SJSA1 (cell line): Measurements from ENCODE around the gene BLCAP. TPM values are rescaled to one million over a fixed set of nuclear protein-coding genes. Genes with fewer than 3 reads are reported as not detected.
A peak's percentile ranks its signal among the peaks of the same experiment; 100 is the strongest.
"Not testable (repeated sequence)": the region's sequence is repeated elsewhere in the genome, so short reads cannot be mapped to it uniquely, and the experiment has no call there.

ENCODE experiments used
- DNase-seq, 2 experiments: peaks; one replicate each; pipeline ENCODE4 v3.0.0-alpha.2; 2015 to 2020; ENCODE audit warnings: low spot score in 2 of 2, low read depth in 1 of 2
- H3K27ac ChIP-seq: fragments of 250-450 bp; sonication (Bioruptor Pico); 2 replicates; pipeline ENCODE4 v1.5.1; 2020; ENCODE audit warnings: mild to moderate bottlenecking, moderate library complexity
- H3K27me3 ChIP-seq: fragments of 250-450 bp; sonication (Bioruptor Pico); replicated peaks from 2 replicates; pipeline ENCODE4 v1.5.1; 2020; ENCODE audit warnings: mild to moderate bottlenecking, moderate library complexity
- H3K36me3 ChIP-seq: fragments of 250-450 bp; sonication (Bioruptor Pico); 2 replicates; pipeline ENCODE4 v1.5.1; 2020; ENCODE audit warnings: mild to moderate bottlenecking
- H3K4me1 ChIP-seq: fragments of 250-450 bp; sonication (Bioruptor Pico); replicated peaks from 2 replicates; pipeline ENCODE4 v1.6.1; 2021; ENCODE audit warnings: mild to moderate bottlenecking
- H3K4me3 ChIP-seq: fragments of 250-450 bp; sonication (Bioruptor Pico); 2 replicates; pipeline ENCODE4 v1.5.1; 2020; ENCODE audit warnings: mild to moderate bottlenecking
- H3K9me3 ChIP-seq: fragments of 250-450 bp; sonication (Bioruptor Pico); replicated peaks from 2 replicates; pipeline ENCODE4 v1.5.1; 2020; ENCODE audit warnings: mild to moderate bottlenecking
- total RNA-seq: library from RNA; depleted of rRNA; stranded (reverse); fragments of >200 nt; shearing (Covaris generic); gene quantifications from 2 replicates; pipeline ENCODE4 v1.2.3, GENCODE V29; 2014

The BLCAP gene
- total RNA-seq, 1 experiment from 2014 or later, result 102 TPM

DNA sequence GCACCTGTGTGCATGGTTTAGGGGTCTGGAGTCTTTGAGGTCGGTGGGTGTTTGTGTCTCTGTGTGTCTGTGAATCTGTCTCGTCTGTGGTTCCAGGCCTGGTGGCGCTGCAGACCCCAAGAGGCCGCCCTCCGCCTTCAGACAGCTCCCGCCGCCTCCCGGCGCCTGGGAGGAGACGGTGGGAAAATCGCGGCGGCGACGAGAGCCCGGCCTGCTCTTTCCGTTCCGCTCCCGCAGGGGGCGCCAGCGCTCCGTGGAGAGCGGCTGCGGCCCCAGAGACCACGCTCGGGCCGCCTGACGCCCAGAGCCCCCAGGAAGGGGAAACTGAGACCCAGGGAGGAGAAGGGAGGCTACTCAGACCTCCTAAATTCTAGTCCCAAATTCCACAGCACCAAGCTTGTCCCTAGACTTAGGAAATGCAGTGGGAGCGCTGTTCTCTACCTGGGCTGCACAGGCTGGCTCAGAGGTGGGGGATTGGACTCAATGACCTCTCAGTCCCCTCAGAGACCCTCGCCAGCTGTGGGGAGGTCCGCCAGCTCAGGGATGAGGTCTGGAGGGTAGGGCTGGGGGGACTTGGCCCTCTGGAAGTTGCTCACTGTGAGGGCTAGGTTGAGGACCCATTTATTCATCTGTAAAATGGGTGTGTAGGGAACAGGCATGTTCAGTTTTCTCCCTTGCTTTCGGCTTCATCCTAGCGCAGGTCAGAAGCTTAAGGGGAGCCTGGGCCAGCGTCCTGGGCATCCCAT lies 36.9 kb upstream of the BLCAP start:
- Histone ChIP-seq H3K4me1 (peaks cover 6% of the 10 kb centered on the region; the same call in 1 of the 2 replicates), H3K27ac (no peak overlapping the region), H3K9me3 (no peaks in the 10 kb centered on the region), H3K4me3 (no peak overlapping the region), H3K36me3 (no peaks in the 10 kb centered on the region), H3K27me3 (peaks cover 58% of the 10 kb centered on the region)
- DNase-seq, result peak; percentile 52 to 61

DNA sequence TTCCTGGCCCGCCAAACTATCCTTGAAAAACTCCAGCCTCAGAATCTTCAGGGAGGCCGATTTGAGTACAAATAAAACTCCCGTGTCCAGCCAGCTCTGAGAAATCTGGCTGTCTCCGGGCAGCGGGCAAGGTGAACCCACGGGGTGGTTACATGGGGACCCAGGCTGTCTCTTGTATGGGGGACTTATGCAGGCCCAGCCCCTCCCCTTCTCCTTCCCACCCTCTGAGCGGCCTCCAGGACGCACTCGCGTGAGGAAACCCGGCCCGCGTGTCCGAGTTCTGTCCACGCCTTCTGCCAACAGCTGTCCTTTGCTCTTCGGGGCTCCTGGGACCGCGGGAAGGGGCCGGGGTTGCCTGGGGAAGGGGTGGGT lies 36.3 kb upstream of the BLCAP start:
- H3K36me3 ChIP-seq, result no peaks in the 10 kb centered on the region
- peak in 1 of 2 experiments; percentile 39 for DNase-seq
- no peak overlapping the region for H3K4me3 ChIP-seq
- peaks cover 52% of the 10 kb centered on the region for H3K27me3 ChIP-seq
- no peak overlapping the region for H3K27ac ChIP-seq
- no peaks in the 10 kb centered on the region for H3K9me3 ChIP-seq
- peaks cover 6% of the 10 kb centered on the region; the same call in 1 of the 2 replicates for H3K4me1 ChIP-seq

DNA sequence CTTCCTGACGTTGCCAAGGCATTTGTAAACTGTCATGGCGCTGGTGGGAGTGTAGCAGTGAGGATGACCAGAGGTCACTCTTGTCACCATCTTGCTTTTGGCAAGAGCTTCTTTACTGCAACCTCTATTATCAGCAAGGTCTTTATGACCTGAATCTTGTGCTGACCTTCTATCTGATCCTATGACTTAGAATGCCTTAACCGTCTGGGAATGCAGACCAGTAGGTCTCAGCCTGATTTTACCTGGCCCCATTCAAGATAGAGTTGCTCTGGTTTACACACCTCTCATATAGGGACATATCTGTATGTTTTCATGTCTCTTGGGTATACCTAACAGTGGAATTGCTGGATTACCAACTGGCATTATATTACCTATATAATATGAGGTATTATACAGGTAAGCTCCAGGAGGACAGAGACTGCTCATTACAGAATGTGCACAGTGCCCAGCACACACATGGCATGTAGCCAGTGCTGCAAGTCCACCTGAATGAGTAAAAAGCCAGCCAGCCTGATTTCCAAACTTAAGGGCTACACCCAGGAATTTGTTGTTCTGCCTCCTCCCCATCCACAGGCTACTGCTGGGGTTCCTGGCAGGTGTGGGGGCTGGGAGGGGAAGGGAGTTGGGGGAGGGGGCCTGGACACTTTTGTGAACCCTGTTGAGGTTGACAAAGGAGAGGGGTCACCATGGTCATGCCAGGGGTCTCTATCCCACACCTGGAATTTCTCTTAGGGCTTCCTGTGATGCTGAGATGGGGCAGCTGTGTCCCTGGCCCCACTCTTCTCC lies 35.2 kb upstream of the BLCAP start:
- Histone ChIP-seq H3K9me3 (no peaks in the 10 kb centered on the region), H3K36me3 (no peaks in the 10 kb centered on the region), H3K27ac (no peak overlapping the region), H3K27me3 (peaks cover 45% of the 10 kb centered on the region), H3K4me3 (no peak overlapping the region), H3K4me1 (peaks cover 6% of the 10 kb centered on the region; the same call in 1 of the 2 replicates)
- DNase-seq, result peak in 1 of 2 experiments; percentile 22

DNA sequence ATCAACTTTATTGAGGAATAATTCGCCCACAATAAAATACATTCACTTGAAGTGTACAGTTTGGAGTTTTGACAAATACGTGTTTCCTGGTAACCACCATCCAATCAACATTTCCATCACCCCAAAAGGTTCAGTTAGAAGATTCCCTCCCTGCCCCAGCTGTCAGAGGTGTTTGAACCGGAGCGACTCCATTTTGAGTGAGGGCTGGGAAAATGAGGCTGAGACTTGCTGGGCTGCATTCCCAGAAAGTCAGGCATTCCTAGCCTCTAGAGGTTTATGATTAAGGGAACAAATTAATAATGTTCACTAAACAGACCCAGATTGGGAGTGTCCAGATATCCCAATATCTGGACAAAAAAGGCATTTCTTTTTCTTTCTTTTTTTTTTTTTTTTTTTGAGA lies 33.0 kb upstream of the BLCAP start:
- Histone ChIP-seq H3K9me3 (no peaks in the 10 kb centered on the region), H3K36me3 (no peaks in the 10 kb centered on the region), H3K4me3 (no peak overlapping the region), H3K4me1 (peaks cover 6% of the 10 kb centered on the region; the same call in 1 of the 2 replicates), H3K27ac (no peak overlapping the region), H3K27me3 (peaks cover 37% of the 10 kb centered on the region)
- no peak for DNase-seq

DNA sequence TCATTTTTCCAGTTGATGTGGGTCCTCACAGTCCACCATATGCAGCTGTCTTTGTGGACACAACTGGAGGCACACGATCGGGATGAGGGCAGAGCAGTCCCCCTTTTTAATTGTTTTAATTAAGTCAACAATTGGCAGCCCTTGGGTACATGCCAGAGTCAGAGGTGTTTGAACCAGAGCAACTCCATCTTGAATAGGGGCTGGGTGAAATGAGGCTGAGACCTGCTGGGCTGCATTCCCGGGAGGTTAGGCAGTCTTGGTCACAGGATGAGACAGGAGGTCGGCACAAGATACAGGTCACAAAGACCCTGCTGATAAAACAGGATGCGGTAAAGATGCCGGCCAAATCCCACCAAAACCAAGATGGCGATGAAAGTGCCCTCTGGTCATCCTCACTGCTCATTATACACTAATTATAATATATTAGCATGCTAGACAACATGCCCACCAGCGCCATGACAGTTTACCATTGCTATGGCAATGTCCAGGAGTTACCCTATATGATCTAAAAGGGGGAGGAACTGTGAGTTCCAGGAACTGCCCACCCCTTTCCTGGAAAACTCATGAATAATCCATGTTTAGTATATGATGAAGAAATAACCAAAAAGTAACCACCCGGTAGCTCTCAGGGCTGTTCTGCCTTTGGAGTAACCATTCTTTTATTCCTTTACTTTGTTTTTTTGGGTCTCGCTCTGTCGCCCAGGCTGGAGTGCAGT lies 31.8 kb upstream of the BLCAP start:
- Histone ChIP-seq H3K27ac (no peak overlapping the region), H3K4me3 (no peak overlapping the region), H3K27me3 (peaks cover 26% of the 10 kb centered on the region), H3K36me3 (no peaks in the 10 kb centered on the region), H3K9me3 (no peaks in the 10 kb centered on the region), H3K4me1 (peaks cover 3% of the 10 kb centered on the region; the same call in 1 of the 2 replicates)
- no peak for DNase-seq

DNA sequence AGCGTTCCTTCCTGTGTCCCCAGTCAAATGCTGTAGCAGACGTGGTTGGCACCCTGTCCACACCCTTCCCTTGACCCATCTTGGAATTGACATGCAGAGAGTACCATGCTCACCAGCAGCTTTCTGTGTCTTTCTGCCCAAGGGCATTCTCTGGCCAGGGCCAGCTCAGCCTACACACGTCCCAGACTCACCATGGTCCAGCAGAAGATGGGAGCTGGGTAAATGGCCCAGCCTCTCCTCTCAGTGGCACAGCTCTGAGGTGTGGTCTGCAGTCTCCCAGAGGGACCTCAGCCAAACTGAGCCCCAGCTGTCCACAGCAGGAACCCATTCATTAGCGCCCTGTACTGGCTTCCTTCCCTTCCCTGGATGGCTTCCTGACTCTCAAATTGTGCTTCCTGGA lies 31.1 kb upstream of the BLCAP start:
- H3K27ac ChIP-seq, result no peak overlapping the region
- H3K27me3 ChIP-seq, result peaks cover 26% of the 10 kb centered on the region
- H3K4me3 ChIP-seq, result no peak overlapping the region
- no peaks in the 10 kb centered on the region for H3K9me3 ChIP-seq
- no peak for DNase-seq
- H3K36me3 ChIP-seq, result no peaks in the 10 kb centered on the region
- no peaks in the 10 kb centered on the region for H3K4me1 ChIP-seq

DNA sequence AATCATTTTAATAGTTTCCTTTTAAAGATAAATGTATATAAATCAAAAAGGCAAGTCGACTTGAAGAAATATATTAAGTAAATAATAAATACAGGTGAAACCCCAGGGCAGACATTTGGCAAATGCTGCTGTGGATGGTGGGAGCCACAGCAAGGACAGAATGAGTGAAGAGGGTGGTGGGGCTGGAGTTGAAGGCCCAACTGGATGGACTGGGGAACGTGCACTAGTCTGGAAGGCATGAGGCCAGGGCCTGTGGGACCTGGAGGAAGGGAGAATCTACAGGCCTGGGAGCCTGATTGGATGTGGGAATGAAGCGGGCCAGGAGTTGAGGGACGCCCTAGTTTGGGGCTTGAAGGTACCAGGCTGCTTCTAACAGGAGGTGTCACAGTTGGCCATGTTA lies 30.6 kb upstream of the BLCAP start:
- H3K4me1 ChIP-seq, result no peaks in the 10 kb centered on the region
- peaks cover 23% of the 10 kb centered on the region for H3K27me3 ChIP-seq
- no peaks in the 10 kb centered on the region for H3K9me3 ChIP-seq
- no peak overlapping the region for H3K4me3 ChIP-seq
- H3K36me3 ChIP-seq, result no peaks in the 10 kb centered on the region
- no peak overlapping the region for H3K27ac ChIP-seq
- no peak for DNase-seq

DNA sequence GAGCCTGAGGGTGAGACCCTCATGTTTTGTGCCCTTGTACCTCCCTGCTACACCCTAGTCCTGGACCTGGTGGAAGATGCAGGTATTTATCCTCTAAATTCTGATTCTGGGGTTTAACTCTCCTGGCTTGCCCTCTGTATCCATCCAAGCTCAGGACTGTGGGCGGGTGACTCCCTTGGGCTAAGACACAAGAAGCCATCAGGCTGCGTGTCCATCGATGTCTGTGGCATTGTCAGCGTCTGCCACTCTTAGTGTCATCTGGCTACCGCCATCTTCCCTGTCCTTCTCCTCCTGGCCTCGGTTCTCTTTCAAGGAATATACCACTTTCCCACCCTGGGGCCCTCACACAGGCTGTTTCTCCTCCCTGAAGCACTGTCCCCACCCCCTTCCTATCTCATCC lies 28.9 kb upstream of the BLCAP start:
- no peak for DNase-seq
- Histone ChIP-seq H3K27me3 (peaks cover 17% of the 10 kb centered on the region), H3K36me3 (no peaks in the 10 kb centered on the region), H3K4me3 (no peak overlapping the region), H3K4me1 (no peaks in the 10 kb centered on the region), H3K9me3 (no peaks in the 10 kb centered on the region), H3K27ac (no peak overlapping the region)

DNA sequence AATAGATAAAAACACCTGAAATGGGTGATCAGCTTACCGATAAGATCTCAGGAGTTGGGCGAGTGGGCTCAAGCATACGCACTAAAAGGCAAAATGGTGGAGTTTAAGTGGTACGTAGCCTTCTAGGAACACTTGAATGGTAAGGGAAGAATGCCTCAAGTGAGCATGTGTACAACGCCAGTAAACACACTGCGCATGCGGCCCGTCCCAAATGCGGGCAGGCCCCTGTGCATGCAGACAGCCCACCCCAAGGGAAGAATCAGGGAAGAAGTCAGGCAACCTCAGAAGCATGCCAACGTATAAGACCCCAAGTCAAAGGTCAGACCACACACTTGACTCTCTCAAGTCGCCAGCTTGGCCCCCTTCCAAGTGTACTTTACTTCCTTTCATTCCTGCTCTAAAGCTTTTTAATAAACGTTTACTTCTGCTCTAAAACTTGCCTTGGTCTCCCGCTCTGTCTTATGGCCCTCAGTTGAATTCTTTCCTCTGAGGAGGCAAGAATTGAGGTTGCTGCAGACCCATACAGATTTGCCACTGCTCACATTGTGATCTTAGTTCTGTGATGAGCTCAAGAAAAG lies 27.1 kb upstream of the BLCAP start:
- H3K4me3 ChIP-seq, H3K27ac ChIP-seq, H3K9me3 ChIP-seq, H3K36me3 ChIP-seq, DNase-seq, H3K4me1 ChIP-seq: not testable (repeated sequence)
- H3K27me3 ChIP-seq, result peaks cover 16% of the 10 kb centered on the region

DNA sequence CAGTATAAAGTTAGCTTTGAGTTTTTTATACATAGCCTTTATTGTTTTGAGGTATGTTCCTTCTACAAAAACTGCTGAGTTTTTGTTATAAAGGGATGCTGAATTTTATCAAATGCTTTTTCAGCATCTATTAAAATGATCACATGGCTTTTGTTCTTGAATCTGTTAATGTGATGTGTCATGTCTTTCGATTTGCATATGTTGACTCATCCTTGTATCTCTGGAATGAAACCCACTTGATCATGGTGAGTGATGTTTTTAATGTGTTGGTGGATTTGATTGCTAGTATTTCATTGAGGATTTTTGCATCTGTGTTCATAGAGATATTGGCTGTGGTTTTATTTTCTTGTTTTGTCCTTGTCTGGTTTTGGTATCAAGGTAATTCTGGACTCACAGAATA lies 24.7 kb upstream of the BLCAP start:
- Histone ChIP-seq H3K4me3 (no peak overlapping the region), H3K4me1 (no peaks in the 10 kb centered on the region), H3K27me3 (peaks cover 16% of the 10 kb centered on the region), H3K9me3 (no peaks in the 10 kb centered on the region), H3K27ac (no peak overlapping the region), H3K36me3 (no peaks in the 10 kb centered on the region)
- no peak for DNase-seq

DNA sequence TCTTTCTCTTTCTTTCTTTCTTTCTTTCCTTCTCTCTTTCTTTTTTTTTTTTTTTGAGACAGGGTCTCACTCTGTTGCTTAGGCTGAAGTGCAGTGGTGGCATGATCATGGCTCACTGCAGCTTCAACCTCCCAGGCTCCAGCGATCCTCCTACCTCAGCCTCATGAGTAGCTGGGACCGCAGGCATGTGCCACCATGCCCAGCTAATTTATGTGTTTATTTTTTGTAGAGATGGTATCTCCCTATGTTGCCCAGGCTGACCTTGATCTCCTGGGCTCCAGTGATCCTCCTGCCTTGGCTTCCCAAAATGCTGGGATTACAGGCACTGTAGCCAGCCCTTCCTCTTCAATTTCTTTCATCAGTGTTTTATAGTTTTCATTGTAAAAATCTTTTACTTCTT lies 24.0 kb upstream of the BLCAP start:
- not testable (repeated sequence) for H3K36me3 ChIP-seq, H3K4me1 ChIP-seq, H3K27ac ChIP-seq, H3K4me3 ChIP-seq, DNase-seq, H3K9me3 ChIP-seq
- H3K27me3 ChIP-seq, result peaks cover 15% of the 10 kb centered on the region

DNA sequence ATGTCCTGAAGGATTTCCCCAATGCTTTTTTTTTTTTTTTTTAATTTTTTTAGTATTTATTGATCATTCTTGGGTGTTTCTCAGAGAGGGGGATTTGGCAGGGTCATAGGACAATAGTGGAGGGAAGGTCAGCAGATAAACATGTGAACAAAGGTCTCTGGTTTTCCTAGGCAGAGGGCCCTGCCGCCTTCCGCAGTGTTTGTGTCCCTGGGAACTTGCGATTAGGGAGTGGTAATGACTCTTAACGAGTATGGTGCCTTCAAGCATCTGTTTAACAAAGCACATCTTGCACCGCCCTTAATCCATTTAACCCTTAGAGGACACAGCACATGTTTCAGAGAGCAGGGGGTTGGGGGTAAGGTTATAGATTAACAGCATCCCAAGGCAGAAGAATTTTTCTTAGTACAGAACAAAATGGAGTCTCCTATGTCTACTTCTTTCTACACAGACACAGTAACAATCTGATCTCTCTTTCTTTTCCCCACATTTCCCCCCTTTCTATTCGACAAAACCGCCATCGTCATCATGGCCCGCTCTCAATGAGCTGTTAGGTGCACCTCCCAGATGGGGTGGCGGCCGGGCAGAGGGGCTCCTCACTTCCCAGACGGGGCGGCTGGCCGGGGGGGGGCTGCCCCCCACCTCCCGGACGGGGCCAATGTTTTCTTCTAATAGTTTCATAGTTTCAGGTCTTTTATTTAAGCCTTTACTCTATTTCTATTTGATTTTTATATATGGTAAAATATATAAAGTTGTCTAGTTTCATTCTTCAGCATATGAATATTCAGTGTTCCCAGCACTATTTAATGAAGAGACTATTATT lies 22.6 kb upstream of the BLCAP start:
- not testable (repeated sequence) for H3K4me3 ChIP-seq, H3K9me3 ChIP-seq, H3K4me1 ChIP-seq, H3K27ac ChIP-seq, H3K36me3 ChIP-seq
- DNase-seq, result peak in 1 of 2 experiments; percentile 18
- H3K27me3 ChIP-seq, result peaks cover 14% of the 10 kb centered on the region

DNA sequence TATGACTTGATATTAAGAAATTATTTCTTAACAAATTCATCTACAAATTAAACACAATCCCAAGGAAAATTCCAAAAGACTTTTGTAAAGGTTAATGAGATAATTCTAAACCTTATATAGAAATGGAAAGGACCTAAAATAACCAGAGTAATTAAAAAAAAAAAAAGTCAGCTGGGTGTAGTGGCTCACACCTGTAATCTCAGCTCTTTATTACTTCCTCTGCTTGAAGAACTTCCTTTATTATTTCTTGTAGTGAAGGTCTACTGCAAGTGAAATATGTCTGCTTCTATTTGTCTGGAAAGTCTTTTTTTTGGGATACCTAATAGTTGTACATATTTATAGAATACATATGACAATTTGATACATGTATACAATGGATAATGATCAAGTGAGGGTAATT lies 20.2 kb upstream of the BLCAP start:
- H3K9me3 ChIP-seq, result no peaks in the 10 kb centered on the region

More for the DNA sequence above, 20.2 kb upstream of the BLCAP start:
- Histone ChIP-seq H3K4me3 (no peak overlapping the region), H3K4me1 (no peaks in the 10 kb centered on the region), H3K27ac (no peak overlapping the region), H3K27me3 (peaks cover 11% of the 10 kb centered on the region; the same call in 1 of the 2 replicates), H3K36me3 (no peaks in the 10 kb centered on the region)
- no peak for DNase-seq
